DND-41 (cell line): ENCODE results near the gene DNM3.

ENCODE experiments used
- CTCF ChIP-seq: IDR thresholded peaks from 2 replicates; pipeline ENCODE4 v1.5.1; 2012; ENCODE audit warnings: borderline replicate concordance, low read length, moderate library complexity, mild to moderate bottlenecking; ENCODE audit not compliant: poor library complexity, severe bottlenecking; ENCODE audit errors: extremely low read depth
- EZH2 ChIP-seq: IDR thresholded peaks from 3 replicates; pipeline ENCODE4 v1.6.1; 2012; ENCODE audit warnings: borderline replicate concordance, low read depth, mild to moderate bottlenecking, moderate library complexity, low read length, inconsistent platforms; ENCODE audit not compliant: severe bottlenecking

GRCh38 chr1:171969813-171970212 is 128.5 kb downstream of the DNM3 start:
- no peak for TF ChIP-seq CTCF
- TF ChIP-seq EZH2: no peak
